Pancreas (tissue), 10 donors: ENCODE data around the gene FUT9. TPM values are rescaled to one million over a fixed set of nuclear protein-coding genes. Genes with fewer than 3 reads are reported as not detected.

ENCODE experiments used
- ATAC-seq, 4 donors: fragments of 200-7000 bp; cut with Tn5 transposase; one replicate each; pipeline versions ENCODE4 v1.8.0 to v1.9.1; 2020; ENCODE audit warnings: mild to moderate bottlenecking in 4 of 4, moderate library complexity in 4 of 4
- DNase-seq, 6 donors: peaks; one replicate each; pipeline ENCODE4 v3.0.0-alpha.2; 2020
- FAIRE-seq: peaks from 2 replicates; lab custom pipeline; 2012; peaks lifted over from hg19 to GRCh38; lab: Jason Lieb, UNC
- H3K27ac ChIP-seq, 4 donors: fragments of 200-600 bp; sonication (generic); 1 replicate in 3 of 4; 2 replicates in 1 of 4; pipeline versions ENCODE4 v1.5.0 to v1.8.0; 2020
- H3K27me3 ChIP-seq, 4 donors: fragments of 200-600 bp; one replicate each; pipeline ENCODE4 v1.8.0; 2021
- H3K36me3 ChIP-seq, 3 donors: fragments of 200-600 bp; sonication (generic) in 1 of 3; one replicate each; pipeline versions ENCODE4 v1.5.0 to v1.8.0; 2020 to 2021
- H3K4me1 ChIP-seq, 3 donors: fragments of 200-600 bp; one replicate each; pipeline ENCODE4 v1.8.0; 2021
- H3K4me3 ChIP-seq, 4 donors: fragments of 200-600 bp; sonication (generic) in 2 of 4; one replicate each; pipeline versions ENCODE4 v1.5.0 to v1.8.0; 2020 to 2021
- H3K9me3 ChIP-seq, 4 donors: fragments of 200-600 bp; one replicate each; pipeline ENCODE4 v1.8.0; 2021
- CTCF ChIP-seq, 4 donors: fragments of 200-600 bp; sonication (generic) in 3 of 4; IDR thresholded peaks; one replicate each; pipeline versions ENCODE4 v1.5.0 to v1.8.0; 2021; ENCODE audit warnings: antibody characterized with exemption in 4 of 4
- WGBS, 2 donors: extraction: QIAGEN DNeasy Blood & Tissue Kit; methylation state at CpG; one replicate each; pipeline ENCODE4 v1.1.7; 2013; 5-methylcytosine and 5-hydroxymethylcytosine counted together
- intact Hi-C, 3 donors: fragments of 100-400 bp; cut with DNase I; formaldehyde crosslinking; loops; one replicate each; pipeline versions ENCODE4 v1.11.1 to v1.14.2; 2022
- polyA plus RNA-seq, 2 donors: library from polyadenylated mRNA; stranded (reverse); fragments of 200-250 nt; gene quantifications; one replicate each; pipeline ENCODE4 v1.2.3, GENCODE V29; 2013
- total RNA-seq, 6 donors: library from RNA; stranded (reverse); fragmentation: NEBNext Ultra II Directional in 4 of 6; extraction: Animal tissue kit (Norgen Biotek cat#: 25700) in 4 of 6; gene quantifications; one replicate each; pipeline versions ENCODE4 v1.2.1 to v1.2.4, GENCODE V29; 2021 to 2023
- donor health status: healthy with polysubstance abuse.
- donor health status: DM: no; HTN: no; CAD: no; lungs with moderate emphysema.
- donor health status: DM: no; HTN: no; CAD: no.
- donor health status: control.
- donor health status: control.
- donor health status: Bipolar disorder and iron deficiency.
- donor health status: DM: yes; HTN: yes; CAD: no.
- donor health status: DM: no; HTN: no; CAD: no.
- donor health status: DM: no; HTN: no; CAD: no.
- donor health status: DM: yes; HTN: yes; CAD: no.

The FUT9 gene
- total and polyA plus RNA-seq, 8 donors: 0.12 to 3.5 (median 1.2) TPM

- 41 to 63% methylated on average over 3 of the region's 3 CpGs for WGBS, 2 donors
- no peaks in the 10 kb centered on the region for H3K9me3 ChIP-seq
- no peak overlapping the region for H3K4me3 ChIP-seq
- H3K36me3 ChIP-seq: no peaks in the 10 kb centered on the region
- FAIRE-seq (no peak), ATAC-seq (no peak), DNase-seq (no peak)
- intact Hi-C loops: no loop called here
- no peaks in the 10 kb centered on the region for H3K27me3 ChIP-seq
- TF ChIP-seq CTCF (IDR thresholded peaks at IDR 0.05): no peak
- no peak overlapping the region for H3K27ac ChIP-seq
- H3K4me1 ChIP-seq: no peaks in the 10 kb centered on the region
Observed at GRCh38 chr6:96074006-96074405, 58.2 kb downstream of the FUT9 start.

DNA sequence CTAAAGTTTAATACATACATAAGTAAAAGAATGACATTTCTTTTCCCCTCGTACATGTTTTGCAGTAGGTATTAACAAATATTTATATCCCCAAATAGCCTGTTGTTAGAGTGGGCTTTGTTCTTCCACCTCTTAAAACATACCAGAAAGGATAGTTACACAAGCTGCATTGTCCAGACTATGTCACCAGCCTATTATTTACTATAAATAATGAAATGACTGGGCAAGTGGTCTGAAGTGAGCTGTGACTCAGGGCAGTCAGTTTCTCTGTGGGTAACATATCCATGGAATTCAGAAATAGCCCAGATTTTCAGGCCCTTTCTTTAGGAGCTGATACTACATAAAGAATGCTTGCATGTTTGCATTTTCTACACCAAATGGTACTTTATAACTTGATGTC, 60.1 kb downstream of the FUT9 start:
- intact Hi-C loops: no loop called here
- H3K36me3 ChIP-seq: no peaks in the 10 kb centered on the region
- FAIRE-seq: no peak
- WGBS, 2 donors: 56 to 64% methylated on average over 1 of the region's 1 CpG
- no peaks in the 10 kb centered on the region for H3K4me1 ChIP-seq
- peak in 1 of 4 donors; percentile 43 for ATAC-seq
- H3K27me3 ChIP-seq: no peaks in the 10 kb centered on the region
- no peak for DNase-seq
- no peak overlapping the region for H3K27ac ChIP-seq
- no peaks in the 10 kb centered on the region for H3K9me3 ChIP-seq
- no peak for TF ChIP-seq CTCF (IDR thresholded peaks at IDR 0.05)
- H3K4me3 ChIP-seq: no peak overlapping the region

GRCh38 chr6:96086745-96087144, 71.0 kb downstream of the FUT9 start:
- peak; percentile 51 to 74 (median 66) for ATAC-seq
- WGBS, 2 donors: 36 to 60% methylated on average over 3 of the region's 3 CpGs
- peaks cover 0 to 16% (median 0%) of the 10 kb centered on the region in 3 donors for H3K4me1 ChIP-seq
- intact Hi-C loops: no loop called here
- no peaks in the 10 kb centered on the region for H3K9me3 ChIP-seq
- H3K4me3 ChIP-seq: no peak overlapping the region
- H3K27me3 ChIP-seq: no peaks in the 10 kb centered on the region
- TF ChIP-seq CTCF (IDR thresholded peaks at IDR 0.05): no peak
- no peaks in the 10 kb centered on the region for H3K36me3 ChIP-seq
- DNase-seq: peak in 1 of 6 donors; percentile 17
- FAIRE-seq: no peak
- no peak overlapping the region for H3K27ac ChIP-seq

DNA sequence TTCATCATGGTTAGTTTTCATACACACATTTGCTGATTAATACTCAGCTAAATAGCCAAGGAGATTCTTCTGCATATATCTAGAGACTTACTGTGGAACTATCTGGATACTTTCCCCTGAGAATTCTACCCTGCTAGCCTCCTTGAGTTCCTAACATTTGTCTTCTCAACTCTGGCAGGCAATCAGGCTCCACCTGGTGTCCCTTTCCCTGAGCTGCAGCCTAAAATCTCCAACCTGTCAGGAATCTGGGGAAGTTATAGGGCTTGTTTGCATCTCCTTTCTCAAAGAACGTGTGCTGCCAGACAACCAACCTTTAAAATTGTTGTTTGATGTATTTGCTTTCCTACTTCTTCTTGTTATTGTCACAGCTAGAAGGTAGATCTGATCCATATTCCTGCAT, 73.4 kb downstream of the FUT9 start:
- intact Hi-C loops: no loop called here
- Histone ChIP-seq H3K9me3 (no peaks in the 10 kb centered on the region), H3K27me3 (no peaks in the 10 kb centered on the region), H3K4me1 (no peaks in the 10 kb centered on the region), H3K27ac (no peak overlapping the region), H3K4me3 (no peak overlapping the region), H3K36me3 (no peaks in the 10 kb centered on the region)
- ATAC-seq: peak; percentile 55 to 82 (median 70)
- DNase-seq: peak in 2 of 6 donors; percentile 7 to 20
- peak in 1 of 4 donors; percentile 8 for TF ChIP-seq CTCF (IDR thresholded peaks at IDR 0.05)
- WGBS, 2 donors: 33 to 45% methylated on average over 1 of the region's 1 CpG
- no peak for FAIRE-seq

- TF ChIP-seq CTCF (IDR thresholded peaks at IDR 0.05): no peak
- H3K4me3 ChIP-seq: no peak overlapping the region
- ATAC-seq (no peak), FAIRE-seq (no peak), DNase-seq (no peak)
- H3K27me3 ChIP-seq: no peaks in the 10 kb centered on the region
- H3K4me1 ChIP-seq: no peaks in the 10 kb centered on the region
- no peaks in the 10 kb centered on the region for H3K9me3 ChIP-seq
- 89 to 97% methylated on average over 1 of the region's 1 CpG for whole genome bisulfite sequencing, 2 donors
- intact Hi-C loops: no loop called here
- H3K36me3 ChIP-seq: no peaks in the 10 kb centered on the region
- no peak overlapping the region for H3K27ac ChIP-seq
Observed at GRCh38 chr6:96094077-96094476, 78.3 kb downstream of the FUT9 start.
